Naive thymus-derived CD4-positive, alpha-beta T cell (primary cell): ENCODE results near the gene PPP2R5B. TPM values are rescaled to one million over a fixed set of nuclear protein-coding genes. Genes with fewer than 3 reads are reported as not detected.

Experiments
- ATAC-seq: fragments of 150-1000 bp; cut with Tn5 transposase; 2 replicates; pipeline ENCODE4 v1.10.0; 2021; ENCODE audit warnings: mild to moderate bottlenecking, moderate library complexity
- CTCF ChIA-PET: fragments of 350-600 bp; sonication (Branson Sonifier 250); formaldehyde crosslinking; loops from one replicate; lab custom pipeline; 2021; ENCODE audit warnings: antibody characterized with exemption; lab: Charles Lee
- POLR2A ChIA-PET: fragments of 350-600 bp; sonication (Branson Sonifier 250); formaldehyde crosslinking; loops from one replicate; lab custom pipeline; 2021; ENCODE audit warnings: antibody characterized with exemption, inconsistent platforms; lab: Charles Lee
- DNase-seq, 9 donors: peaks; one replicate each; pipeline versions ENCODE4 v3.0.0 to v3.0.0-alpha.2; 2020 to 2022; ENCODE audit warnings: mixed read lengths in 1 of 9
- H3K27ac ChIP-seq: one replicate; pipeline ENCODE4 v1.7.0; 2013; ENCODE audit warnings: mild to moderate bottlenecking, low read depth, low read length, moderate library complexity
- H3K27me3 ChIP-seq, 2 donors: one replicate each; pipeline ENCODE4 v1.7.0; 2013; ENCODE audit warnings: low read length in 2 of 2, mild to moderate bottlenecking in 2 of 2, moderate library complexity in 2 of 2; ENCODE audit not compliant: control insufficient read depth in 2 of 2, insufficient read depth in 2 of 2
- H3K36me3 ChIP-seq, 3 experiments: 1 replicate in 2 of 3; 2 replicates in 1 of 3; pipeline ENCODE4 v1.7.0; 2013; ENCODE audit warnings: low read length in 3 of 3, mild to moderate bottlenecking in 3 of 3, moderate library complexity in 1 of 3; ENCODE audit not compliant: insufficient read depth in 3 of 3, control insufficient read depth in 2 of 3
- H3K4me1 ChIP-seq, 2 donors: one replicate each; pipeline ENCODE4 v1.7.0; 2013; ENCODE audit warnings: low read length in 2 of 2, mild to moderate bottlenecking in 2 of 2, moderate library complexity in 1 of 2; ENCODE audit not compliant: control insufficient read depth in 2 of 2, insufficient read depth in 2 of 2
- H3K4me3 ChIP-seq: 2 replicates; pipeline ENCODE4 v1.7.0; 2013; ENCODE audit warnings: mild to moderate bottlenecking, low read length
- H3K9me3 ChIP-seq, 3 experiments: 1 replicate in 2 of 3; 2 replicates in 1 of 3; pipeline ENCODE4 v1.7.0; 2013; ENCODE audit warnings: low read length in 3 of 3; ENCODE audit not compliant: control insufficient read depth in 2 of 3
- H3K27ac Mint-ChIP-seq, 9 donors: one replicate each; pipeline ENCODE4 v1.8.0; 2020 to 2022; ENCODE audit warnings: mixed read lengths in 9 of 9, mild to moderate bottlenecking in 8 of 9, moderate library complexity in 5 of 9, inconsistent platforms in 2 of 9
- H3K27me3 Mint-ChIP-seq, 5 donors: one replicate each; pipeline ENCODE4 v1.8.0; 2021 to 2022; ENCODE audit warnings: mixed read lengths in 5 of 5, mild to moderate bottlenecking in 1 of 5
- H3K36me3 Mint-ChIP-seq, 5 donors: one replicate each; pipeline ENCODE4 v1.8.0; 2020 to 2022; ENCODE audit warnings: mixed read lengths in 5 of 5, mild to moderate bottlenecking in 3 of 5, inconsistent platforms in 1 of 5
- H3K4me1 Mint-ChIP-seq, 7 donors: one replicate each; pipeline ENCODE4 v1.8.0; 2020 to 2022; ENCODE audit warnings: mixed read lengths in 7 of 7, mild to moderate bottlenecking in 3 of 7, inconsistent platforms in 1 of 7
- H3K4me3 Mint-ChIP-seq, 10 donors: one replicate each; pipeline ENCODE4 v1.8.0; 2020 to 2022; ENCODE audit warnings: mild to moderate bottlenecking in 10 of 10, mixed read lengths in 10 of 10, moderate library complexity in 6 of 10, inconsistent platforms in 2 of 10
- H3K9me3 Mint-ChIP-seq, 11 donors: one replicate each; pipeline ENCODE4 v1.8.0; 2020 to 2022; ENCODE audit warnings: mixed read lengths in 11 of 11, mild to moderate bottlenecking in 4 of 11, inconsistent platforms in 1 of 11, moderate library complexity in 1 of 11
- intact Hi-C, 2 donors: fragments of 100-400 bp; cut with micrococcal nuclease; formaldehyde crosslinking; loops; one replicate each; pipeline ENCODE4 v1.15.1; 2023
- polyA plus RNA-seq, 2 donors: library from polyadenylated mRNA; unstranded; fragments of 300-500 nt; fragmentation: Illumina TruSeq; gene quantifications; one replicate each; pipeline ENCODE4 v1.2.3, GENCODE V29; 2021
- total RNA-seq, 6 experiments: library from RNA in 5 of 6; stranded (reverse) in 5 of 6; gene quantifications; 1 replicate in 5 of 6; 2 replicates in 1 of 6; pipeline ENCODE4 v1.2.3 and lab custom pipeline; 2021 to 2026

The PPP2R5B gene
- total and polyA plus RNA-seq, 7 experiments from 2014 or later, result 4.5 to 19.1 (median 13.1) TPM

- Histone ChIP-seq H3K27me3 (peaks cover 0 to 2% of the 10 kb centered on the region in 2 donors), H3K27ac (no peak overlapping the region), H3K4me3 (no peak overlapping the region), H3K4me1 (no peaks in the 10 kb centered on the region), H3K9me3 (no peaks in the 10 kb centered on the region), H3K36me3 (no peaks in the 10 kb centered on the region)
- no peaks in the 10 kb centered on the region for H3K36me3 Mint-ChIP-seq
- no peaks in the 10 kb centered on the region for H3K9me3 Mint-ChIP-seq
- CTCF ChIA-PET, result no interaction called here
- intact Hi-C loops, result no loop called here
- no peak for ATAC-seq
- POLR2A ChIA-PET, result no interaction called here
- H3K27ac Mint-ChIP-seq, result peak overlapping the region in 1 of 9 donors; percentile 6
- no peaks in the 10 kb centered on the region for H3K4me1 Mint-ChIP-seq
- no peak for DNase-seq
- H3K4me3 Mint-ChIP-seq, result no peak overlapping the region
- H3K27me3 Mint-ChIP-seq, result peaks cover 0 to 12% (median 6%) of the 10 kb centered on the region in 5 donors
These were observed 35.0 kb downstream of the PPP2R5B start for GRCh38 chr11:64959498-64959897.

DNA sequence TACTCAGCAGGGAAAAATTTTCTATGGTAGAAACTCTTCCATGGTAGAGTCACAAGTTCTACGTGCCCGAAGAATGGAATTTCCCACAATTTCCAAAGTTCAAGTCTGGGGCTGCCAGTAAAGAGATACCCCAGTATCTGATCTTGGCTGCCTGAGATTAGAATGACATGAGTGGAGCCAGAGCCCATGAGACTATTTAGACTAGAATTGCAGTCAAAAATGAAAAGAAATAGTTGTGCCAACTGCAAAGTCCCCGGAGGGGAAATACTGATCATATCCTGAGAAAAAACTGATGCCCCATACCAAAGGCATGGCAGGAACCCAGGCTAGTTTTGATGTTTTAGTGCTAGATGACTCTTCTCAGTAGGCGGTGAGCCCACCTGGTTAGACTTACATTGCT lies 36.2 kb downstream of the PPP2R5B start:
- Mint-ChIP-seq H3K27me3 (peaks cover 0 to 11% (median 6%) of the 10 kb centered on the region in 5 donors), H3K36me3 (no peaks in the 10 kb centered on the region), H3K4me3 (no peak overlapping the region), H3K27ac (no peak overlapping the region), H3K4me1 (peaks cover 0 to 3% (median 0%) of the 10 kb centered on the region in 7 donors), H3K9me3 (no peaks in the 10 kb centered on the region)
- H3K27ac ChIP-seq, result no peak overlapping the region
- peaks cover 0 to 2% of the 10 kb centered on the region in 2 donors for H3K27me3 ChIP-seq
- intact Hi-C loops, result no loop called here
- H3K9me3 ChIP-seq, result no peaks in the 10 kb centered on the region
- H3K4me1 ChIP-seq, result no peaks in the 10 kb centered on the region
- ATAC-seq (no peak), DNase-seq (no peak)
- POLR2A ChIA-PET, result no interaction called here
- H3K4me3 ChIP-seq, result no peak overlapping the region
- H3K36me3 ChIP-seq, result no peaks in the 10 kb centered on the region
- CTCF ChIA-PET, result no interaction called here

GRCh38 chr11:64963072-64963631 lies 38.7 kb downstream of the PPP2R5B start:
- POLR2A ChIA-PET, result no interaction called here
- H3K27me3 ChIP-seq, result peaks cover 0 to 2% of the 10 kb centered on the region in 2 donors
- Mint-ChIP-seq H3K27ac (no peak overlapping the region), H3K27me3 (peaks cover 0 to 9% (median 6%) of the 10 kb centered on the region in 5 donors), H3K9me3 (no peaks in the 10 kb centered on the region), H3K36me3 (no peaks in the 10 kb centered on the region), H3K4me3 (no peak overlapping the region), H3K4me1 (peaks cover 0 to 5% (median 0%) of the 10 kb centered on the region in 7 donors)
- no peaks in the 10 kb centered on the region for H3K9me3 ChIP-seq
- no peak overlapping the region for H3K4me3 ChIP-seq
- no peak overlapping the region for H3K27ac ChIP-seq
- no peaks in the 10 kb centered on the region for H3K36me3 ChIP-seq
- CTCF ChIA-PET, result no interaction called here
- DNase-seq, result no peak
- intact Hi-C loops, result no loop called here
- H3K4me1 ChIP-seq, result no peaks in the 10 kb centered on the region
- no peak for ATAC-seq

- H3K27ac ChIP-seq, result no peak overlapping the region
- no peaks in the 10 kb centered on the region for H3K36me3 Mint-ChIP-seq
- no peak overlapping the region for H3K4me3 ChIP-seq
- H3K27ac Mint-ChIP-seq, result peak overlapping the region in 2 of 9 donors; percentile 4 to 8
- peaks cover 0 to 7% of the 10 kb centered on the region in 2 donors for H3K4me1 ChIP-seq
- H3K4me3 Mint-ChIP-seq, result no peak overlapping the region
- ChIA-PET POLR2A (interaction anchor here (0.6 kb wide), 1 partner anchor 1780 kb away, joined by 3 read pairs; no protein-coding TSS in a partner anchor), CTCF (no interaction called here)
- intact Hi-C loops, result no loop called here
- H3K4me1 Mint-ChIP-seq, result peaks cover 0 to 19% (median 14%) of the 10 kb centered on the region in 7 donors
- DNase-seq, result no peak
- no peak for ATAC-seq
- H3K27me3 Mint-ChIP-seq, result peaks cover 0 to 4% (median 0%) of the 10 kb centered on the region in 5 donors
- H3K9me3 Mint-ChIP-seq, result no peaks in the 10 kb centered on the region
- H3K36me3 ChIP-seq, result no peaks in the 10 kb centered on the region
- H3K27me3 ChIP-seq, result no peaks in the 10 kb centered on the region
- no peaks in the 10 kb centered on the region for H3K9me3 ChIP-seq
These were observed 42.9 kb downstream of the PPP2R5B start for GRCh38 chr11:64967375-64967774.

DNA sequence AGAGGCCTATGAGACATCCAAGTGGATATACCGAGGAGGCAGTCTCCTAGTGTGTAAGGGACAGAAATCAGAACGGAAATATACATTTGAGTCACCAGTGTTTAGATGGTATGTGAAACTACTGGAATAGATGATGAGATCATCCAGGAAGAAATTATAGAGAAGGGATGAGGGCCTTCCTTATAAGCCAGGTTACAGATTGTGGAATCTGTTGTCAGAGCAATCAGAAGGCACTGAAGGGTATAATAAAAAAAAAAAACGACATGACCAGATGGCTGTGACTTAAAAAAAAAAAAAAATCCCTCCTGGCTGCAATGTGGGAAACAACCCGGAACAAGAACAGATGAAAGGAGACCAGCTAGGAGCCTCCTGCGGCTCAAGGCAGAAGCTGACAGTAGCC lies 44.7 kb downstream of the PPP2R5B start:
- Mint-ChIP-seq H3K36me3 (no peaks in the 10 kb centered on the region), H3K4me3 (peak overlapping the region in 1 of 10 donors; percentile 2), H3K27ac (peak overlapping the region in 5 of 9 donors; percentile 1 to 53 (median 48)), H3K9me3 (no peaks in the 10 kb centered on the region), H3K27me3 (no peaks in the 10 kb centered on the region), H3K4me1 (peaks cover 0 to 19% (median 14%) of the 10 kb centered on the region in 7 donors)
- H3K9me3 ChIP-seq, result no peaks in the 10 kb centered on the region
- ChIA-PET POLR2A (no interaction called here), CTCF (no interaction called here)
- intact Hi-C loops, result no loop called here
- H3K4me1 ChIP-seq, result peaks cover 0 to 8% of the 10 kb centered on the region in 2 donors
- no peaks in the 10 kb centered on the region for H3K27me3 ChIP-seq
- H3K4me3 ChIP-seq, result no peak overlapping the region
- ATAC-seq (no peak), DNase-seq (no peak)
- no peak overlapping the region for H3K27ac ChIP-seq
- H3K36me3 ChIP-seq, result no peaks in the 10 kb centered on the region

- H3K27me3 Mint-ChIP-seq, result no peaks in the 10 kb centered on the region
- H3K9me3 Mint-ChIP-seq, result no peaks in the 10 kb centered on the region
- peak overlapping the region; percentile 37 to 87 (median 70) for H3K4me3 Mint-ChIP-seq
- ATAC-seq (no peak), DNase-seq (peak in 6 of 9 donors; percentile 4 to 47 (median 14))
- H3K27ac Mint-ChIP-seq, result peak overlapping the region; percentile 54 to 91 (median 82)
- Histone ChIP-seq H3K36me3 (no peaks in the 10 kb centered on the region), H3K4me3 (no peak overlapping the region), H3K27me3 (no peaks in the 10 kb centered on the region), H3K27ac (no peak overlapping the region), H3K9me3 (no peaks in the 10 kb centered on the region), H3K4me1 (peaks cover 0 to 8% of the 10 kb centered on the region in 2 donors)
- no peaks in the 10 kb centered on the region for H3K36me3 Mint-ChIP-seq
- intact Hi-C loops, result no loop called here
- H3K4me1 Mint-ChIP-seq, result peaks cover 0 to 23% (median 14%) of the 10 kb centered on the region in 7 donors
- ChIA-PET POLR2A (no interaction called here), CTCF (no interaction called here)
These were observed 46.3 kb downstream of the PPP2R5B start for GRCh38 chr11:64970731-64971151.
